ENCODE measurements around the gene ST6GAL1.

The ST6GAL1 gene

DNA sequence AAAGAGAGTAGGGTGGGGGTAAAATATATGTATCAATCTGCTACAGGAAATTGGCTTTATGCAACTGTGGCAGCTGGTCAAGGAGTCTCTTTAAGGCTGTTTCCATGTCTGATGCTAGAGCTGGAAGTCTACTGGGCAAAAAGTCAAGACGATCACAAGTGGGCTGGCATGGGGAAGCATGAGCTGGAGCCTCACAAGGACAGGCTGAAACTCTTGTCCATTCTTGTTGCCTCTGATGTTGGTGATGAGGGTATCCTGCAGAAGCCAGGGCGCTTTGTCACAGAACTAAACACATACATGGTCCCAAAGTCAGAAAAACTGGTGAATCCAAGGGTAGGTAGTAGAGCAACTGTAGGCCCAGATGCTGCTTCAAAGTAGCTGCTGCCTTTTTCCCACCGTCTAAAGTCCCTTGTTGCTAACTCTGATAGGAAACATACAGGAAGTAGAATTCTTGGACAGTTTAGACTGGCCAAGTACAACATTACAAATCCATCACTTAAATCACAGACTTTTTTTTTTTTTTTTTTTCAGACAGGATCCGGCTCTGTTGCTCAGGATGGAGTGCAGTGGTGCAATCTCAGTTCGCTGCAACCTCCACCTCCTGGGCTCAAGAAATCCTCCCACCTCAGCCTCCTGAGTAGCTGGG is 154.8 kb downstream of the ST6GAL1 start:
- DNase-seq: no peak

- DNase-seq: no peak
These were observed 155.6 kb downstream of the ST6GAL1 start for GRCh38 chr3:187085933-187086332.

GRCh38 chr3:187086831-187087230 is 156.5 kb downstream of the ST6GAL1 start:
- no peak for DNase-seq

DNA sequence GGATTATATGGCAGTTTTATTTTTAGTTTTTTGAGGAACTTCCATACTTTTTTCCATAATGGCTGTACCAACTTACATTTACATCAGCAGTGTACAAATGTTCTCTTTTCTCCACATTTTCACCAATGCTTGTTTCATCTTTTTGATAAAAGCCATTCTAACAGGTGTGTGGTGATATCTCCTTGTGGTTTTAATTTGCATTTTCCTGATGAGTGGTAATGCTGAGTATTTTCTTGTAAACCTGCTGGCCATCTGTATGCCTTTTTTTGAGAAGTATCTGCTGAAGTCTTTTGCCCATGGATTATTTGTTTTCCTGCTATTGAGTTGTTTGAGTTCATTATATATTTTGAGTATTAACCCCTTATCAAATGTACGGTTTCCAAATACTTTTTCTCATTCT is 158.4 kb downstream of the ST6GAL1 start:
- no peak for DNase-seq

GRCh38 chr3:187093320-187093719 is 163.0 kb downstream of the ST6GAL1 start:
- no peak for DNase-seq

- no peak for DNase-seq
These were observed 168.7 kb downstream of the ST6GAL1 start for GRCh38 chr3:187098923-187099512.

DNA sequence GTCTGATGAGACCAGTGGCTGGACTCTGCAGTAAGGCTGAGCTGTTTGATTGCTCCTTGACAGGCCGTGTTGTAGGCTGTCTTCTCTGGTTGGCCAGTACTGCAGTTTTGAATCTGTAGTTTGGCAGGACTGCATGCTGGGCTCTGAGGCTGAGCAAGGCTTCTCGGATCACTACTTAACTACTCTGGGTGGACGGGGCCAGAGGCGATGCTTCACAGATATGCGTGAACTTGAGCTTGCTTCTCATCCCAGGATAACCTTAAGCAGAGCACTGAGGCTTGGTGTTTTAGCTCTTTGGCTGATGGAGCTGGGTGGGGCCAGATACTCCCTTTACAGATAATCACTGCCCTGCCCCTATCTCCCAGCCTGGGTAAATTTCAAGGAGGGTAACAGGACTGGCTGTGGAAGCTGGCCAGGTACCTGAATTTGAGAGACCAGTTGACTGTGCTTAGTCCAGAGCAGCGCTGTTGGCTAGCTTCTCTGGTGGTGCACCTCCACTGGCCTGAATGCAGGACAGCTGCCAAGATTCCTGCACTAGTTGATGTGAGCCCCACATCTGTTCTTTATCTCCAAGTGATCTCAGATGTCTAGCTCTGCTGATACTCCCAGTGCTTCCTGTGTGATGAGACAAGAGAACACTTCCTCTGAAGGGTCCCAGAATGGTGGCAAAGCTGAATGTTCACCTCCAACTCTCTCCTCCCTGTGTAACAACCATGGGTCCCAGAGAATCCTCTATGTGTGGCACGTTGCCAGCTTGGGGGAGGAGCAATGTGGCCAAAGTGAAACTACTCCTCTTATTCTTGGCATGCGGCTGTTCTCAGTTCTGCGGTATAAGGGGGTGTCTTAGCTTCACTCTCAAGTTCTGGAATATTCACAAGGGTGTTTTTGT is 171.1 kb downstream of the ST6GAL1 start:
- peak; percentile 70 for DNase-seq

DNA sequence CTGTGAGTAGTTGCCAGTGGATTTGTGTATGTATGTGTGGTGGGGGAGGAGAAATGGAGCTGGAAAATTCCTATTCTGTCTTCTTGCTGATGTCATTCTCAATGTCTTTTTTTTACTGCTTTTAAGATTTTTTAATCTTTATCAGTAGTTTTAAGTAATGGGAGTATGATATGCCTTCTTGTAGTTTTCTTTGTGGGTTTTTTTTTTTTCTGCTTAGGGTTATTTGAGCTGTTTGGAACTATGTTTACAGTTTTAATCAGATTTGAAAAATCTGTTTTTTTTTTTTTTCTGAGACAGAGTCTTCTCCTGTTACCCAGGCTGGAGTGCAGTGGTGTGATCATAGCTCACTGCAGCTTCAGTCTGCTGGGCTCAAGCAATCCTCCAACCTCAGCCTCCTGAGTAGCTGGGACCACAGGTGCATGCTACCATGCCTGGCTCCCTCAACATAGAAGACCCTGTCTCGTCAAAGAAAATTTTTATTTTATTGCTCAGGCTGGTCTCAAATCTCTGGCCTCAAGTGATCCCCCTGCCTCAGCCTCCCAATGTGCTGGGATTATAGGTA is 171.8 kb downstream of the ST6GAL1 start:
- no peak for DNase-seq

DNA sequence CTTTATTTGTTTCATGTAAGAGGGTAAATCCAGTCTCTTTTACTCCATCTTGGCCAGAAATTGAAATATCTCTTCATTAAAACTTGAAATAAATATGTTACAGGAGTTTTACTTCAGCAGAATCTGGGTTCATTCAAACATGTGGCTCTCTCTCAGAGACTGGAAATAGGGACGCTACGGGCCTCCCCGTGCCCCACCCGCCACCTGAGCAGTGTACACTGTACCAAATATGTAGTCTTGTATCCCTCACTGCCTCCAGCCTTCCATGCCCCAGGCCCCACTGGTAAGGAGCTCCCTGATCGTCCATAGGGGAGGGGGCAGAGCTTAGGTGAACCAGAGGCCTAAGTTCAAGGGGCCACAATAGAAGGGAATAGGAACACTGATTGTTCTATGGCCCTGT is 172.9 kb downstream of the ST6GAL1 start:
- no peak for DNase-seq

GRCh38 chr3:187104342-187104741 is 174.0 kb downstream of the ST6GAL1 start:
- DNase-seq: no peak

- no peak for DNase-seq
These were observed 174.6 kb downstream of the ST6GAL1 start for GRCh38 chr3:187104933-187105332.

- DNase-seq: no peak
These were observed 175.4 kb downstream of the ST6GAL1 start for GRCh38 chr3:187105700-187106099.

- no peak for DNase-seq
These were observed 177.7 kb downstream of the ST6GAL1 start for GRCh38 chr3:187107989-187108388.

- DNase-seq: no peak
These were observed 179.8 kb downstream of the ST6GAL1 start for GRCh38 chr3:187110156-187110555.

DNA sequence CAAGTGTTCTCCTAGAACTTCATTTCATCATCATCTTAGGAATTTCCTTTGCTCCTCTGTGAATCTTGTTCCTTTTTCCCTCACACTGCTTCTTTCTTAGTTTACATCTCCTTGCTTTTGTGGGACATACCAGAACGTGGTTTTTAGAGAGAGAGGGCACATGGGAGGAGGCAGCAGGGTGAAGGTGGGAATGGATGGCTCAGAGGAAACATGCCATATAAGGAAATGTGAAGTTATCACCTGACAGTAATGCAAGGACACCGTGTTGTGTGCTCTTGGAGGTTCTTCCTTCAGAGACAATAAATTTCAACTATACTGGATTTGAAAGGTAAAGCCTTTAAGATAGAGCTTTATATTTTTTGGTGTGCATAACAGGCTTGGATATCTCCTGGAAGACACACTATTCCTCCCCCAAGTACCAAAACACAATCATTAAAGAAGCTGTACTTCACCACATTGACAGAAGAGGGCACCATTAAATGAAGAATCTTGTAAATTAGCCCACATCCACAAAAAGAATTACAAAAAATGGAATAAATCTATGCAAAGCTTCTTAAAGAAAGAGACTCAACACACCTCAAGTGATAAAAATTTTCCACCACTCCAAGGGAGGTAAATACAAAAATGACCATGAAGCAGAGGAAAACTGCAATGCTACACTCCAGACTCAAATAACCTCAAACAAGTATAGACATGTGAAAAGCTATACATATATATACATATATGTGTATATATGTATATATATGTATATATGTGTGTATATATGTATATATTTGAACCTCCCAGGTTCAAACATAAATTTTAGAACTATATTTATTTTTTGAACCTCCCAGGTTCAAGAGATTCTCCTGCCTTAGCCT is 182.8 kb downstream of the ST6GAL1 start:
- no peak for DNase-seq

DNA sequence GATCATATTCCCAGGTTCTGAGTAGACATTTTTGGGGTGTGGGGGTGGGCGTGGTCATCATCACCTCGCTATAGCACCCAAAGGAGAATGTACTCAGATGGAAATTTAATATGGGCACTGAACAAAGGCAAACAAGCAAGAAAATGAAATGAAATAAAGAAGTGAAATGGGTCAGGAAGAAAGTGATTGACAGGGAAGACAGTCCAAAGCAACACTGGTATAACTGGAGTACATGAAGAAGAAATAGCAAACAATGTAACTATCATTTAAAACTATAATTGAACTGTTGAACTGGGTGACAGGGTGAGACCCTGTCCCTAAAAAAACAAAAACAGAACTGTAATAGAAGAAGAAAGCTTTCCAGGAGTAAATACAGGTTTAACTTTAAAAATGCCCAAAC is 184.2 kb downstream of the ST6GAL1 start:
- no peak for DNase-seq

- DNase-seq: no peak
These were observed 190.0 kb downstream of the ST6GAL1 start for GRCh38 chr3:187120326-187120725.

GRCh38 chr3:187122261-187122660 is 191.9 kb downstream of the ST6GAL1 start:
- no peak for DNase-seq

DNA sequence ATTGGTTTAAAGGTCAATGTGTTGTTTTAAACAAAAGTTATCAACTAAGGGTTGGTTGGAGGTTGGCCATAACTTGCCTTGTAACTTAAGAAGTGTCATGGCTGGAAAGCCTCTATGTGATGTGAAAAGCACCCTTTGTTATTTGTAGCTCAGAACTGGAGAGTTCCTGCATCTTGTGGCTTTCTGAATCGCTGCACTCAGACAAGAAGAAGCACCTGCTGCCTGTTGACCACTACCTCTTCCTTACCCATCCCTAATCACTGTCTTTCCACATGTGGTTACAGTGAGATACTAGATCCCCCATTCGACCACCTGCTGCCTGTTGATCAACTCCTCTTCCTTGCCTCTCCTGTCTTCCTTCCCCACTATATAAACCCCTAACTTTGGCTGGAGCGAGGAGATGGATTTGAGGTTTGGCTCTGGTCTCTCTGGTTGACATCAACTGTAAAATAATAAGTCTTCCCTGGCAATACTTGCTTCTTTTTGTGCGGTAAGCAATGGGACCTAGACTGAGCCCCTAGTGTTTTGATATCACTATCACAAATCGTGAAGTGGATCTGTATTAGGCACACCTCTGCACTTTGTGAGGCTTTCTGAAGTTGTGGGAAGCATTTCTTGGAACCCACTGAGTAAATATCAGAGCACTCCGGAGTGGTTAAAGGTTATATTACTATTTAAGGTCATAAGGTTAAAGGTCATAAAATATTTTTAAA is 195.1 kb downstream of the ST6GAL1 start:
- no peak for DNase-seq
